HAP-1 (cell line): ENCODE measurements around the gene TCF3.
"Not testable (repeated sequence)": the region's sequence is repeated elsewhere in the genome, so short reads cannot be mapped to it uniquely, and the experiment has no call there.

Experiments
- DNase-seq, 2 experiments: peaks; one replicate each; pipeline ENCODE4 v3.0.0-alpha.2; 2016 to 2020; ENCODE audit warnings: low spot score in 2 of 2
- H3K27me3 ChIP-seq: fragments of 250-450 bp; sonication (Bioruptor Pico); 2 replicates; pipeline ENCODE4 v1.5.1; 2020; ENCODE audit warnings: low read depth, mild to moderate bottlenecking, moderate library complexity
- H3K36me3 ChIP-seq: fragments of 250-450 bp; sonication (Bioruptor Pico); replicated peaks from 2 replicates; pipeline ENCODE4 v1.5.1; 2020; ENCODE audit warnings: mild to moderate bottlenecking
- H3K4me1 ChIP-seq: fragments of 250-450 bp; sonication (Bioruptor Pico); 2 replicates; pipeline ENCODE4 v1.5.1; 2020; ENCODE audit warnings: mild to moderate bottlenecking
- H3K4me3 ChIP-seq: fragments of 250-450 bp; sonication (Bioruptor Pico); 2 replicates; pipeline ENCODE4 v1.5.1; 2020; ENCODE audit warnings: mild to moderate bottlenecking, moderate library complexity
- H3K9me3 ChIP-seq: fragments of 250-450 bp; sonication (Bioruptor Pico); 2 replicates; pipeline ENCODE4 v1.5.1; 2020; ENCODE audit warnings: mild to moderate bottlenecking, moderate library complexity
- in situ Hi-C: fragments of 300-500 bp; cut with MboI; formaldehyde crosslinking; loops from 3 replicates; pipeline ENCODE4 v1.14.3; 2020; ENCODE audit warnings: low sequenced_read_pairs, inconsistent platforms, mixed read lengths

The TCF3 gene

GRCh38 chr19:1680976-1681375 lies 28.6 kb upstream of the TCF3 start:
- peaks cover 2% of the 10 kb centered on the region for H3K4me1 ChIP-seq
- no peak for DNase-seq
- in situ Hi-C loops: no loop called here
- no peak overlapping the region for H3K4me3 ChIP-seq
- H3K27me3 ChIP-seq: peaks cover 19% of the 10 kb centered on the region
- H3K9me3 ChIP-seq: no peaks in the 10 kb centered on the region
- no peaks in the 10 kb centered on the region for H3K36me3 ChIP-seq

GRCh38 chr19:1678073-1678472 lies 25.7 kb upstream of the TCF3 start:
- peaks cover 6% of the 10 kb centered on the region; the same call in 1 of the 2 replicates for H3K27me3 ChIP-seq
- in situ Hi-C loops: loop anchor here (10.0 kb wide), 1 partner anchor 87 kb away; no protein-coding TSS in a partner anchor

GRCh38 chr19:1676351-1677266 lies 24.2 kb upstream of the TCF3 start:
- peaks cover 8% of the 10 kb centered on the region for H3K4me1 ChIP-seq

More at GRCh38 chr19:1678073-1678472, 25.7 kb upstream of the TCF3 start:
- Histone ChIP-seq H3K4me1 (peaks cover 2% of the 10 kb centered on the region), H3K4me3 (no peak overlapping the region), H3K9me3 (no peaks in the 10 kb centered on the region), H3K36me3 (no peaks in the 10 kb centered on the region)
- DNase-seq: no peak

GRCh38 chr19:1675633-1676350 lies 23.4 kb upstream of the TCF3 start:
- Histone ChIP-seq H3K9me3 (no peaks in the 10 kb centered on the region), H3K4me3 (peak overlapping the region; percentile 27), H3K4me1 (peaks cover 8% of the 10 kb centered on the region), H3K27me3 (peaks cover 10% of the 10 kb centered on the region; the same call in 1 of the 2 replicates), H3K36me3 (no peaks in the 10 kb centered on the region)
- peak; percentile 49 to 58 for DNase-seq
- in situ Hi-C loops: loop anchor here (10.0 kb wide), 1 partner anchor 89 kb away; no protein-coding TSS in a partner anchor

More at GRCh38 chr19:1676351-1677266, 24.2 kb upstream of the TCF3 start:
- DNase-seq: no peak
- H3K36me3 ChIP-seq: no peaks in the 10 kb centered on the region
- no peaks in the 10 kb centered on the region for H3K9me3 ChIP-seq
- peak overlapping the region; percentile 27 for H3K4me3 ChIP-seq
- peaks cover 6% of the 10 kb centered on the region; the same call in 1 of the 2 replicates for H3K27me3 ChIP-seq
- in situ Hi-C loops: loop anchor here (10.0 kb wide), 1 partner anchor 88 kb away; no protein-coding TSS in a partner anchor

- Histone ChIP-seq H3K4me1 (peaks cover 8% of the 10 kb centered on the region), H3K9me3 (no peaks in the 10 kb centered on the region), H3K36me3 (no peaks in the 10 kb centered on the region), H3K4me3 (no peak overlapping the region), H3K27me3 (peaks cover 14% of the 10 kb centered on the region)
- DNase-seq: no peak
- in situ Hi-C loops: loop anchor here (10.0 kb wide), 1 partner anchor 91 kb away; no protein-coding TSS in a partner anchor
These were observed 21.9 kb upstream of the TCF3 start for GRCh38 chr19:1674293-1674679.

- DNase-seq: no peak
- H3K9me3 ChIP-seq: no peaks in the 10 kb centered on the region
- H3K36me3 ChIP-seq: no peaks in the 10 kb centered on the region
- no peak overlapping the region for H3K4me3 ChIP-seq
- H3K27me3 ChIP-seq: peaks cover 19% of the 10 kb centered on the region
- in situ Hi-C loops: loop anchor here (10.0 kb wide), 1 partner anchor 91 kb away; no protein-coding TSS in a partner anchor
- H3K4me1 ChIP-seq: peaks cover 12% of the 10 kb centered on the region
These were observed 21.4 kb upstream of the TCF3 start for GRCh38 chr19:1673645-1674292.

GRCh38 chr19:1672769-1673644 lies 20.6 kb upstream of the TCF3 start:
- in situ Hi-C loops: loop anchor here (10.0 kb wide), 1 partner anchor 92 kb away; no protein-coding TSS in a partner anchor
- H3K27me3 ChIP-seq: peaks cover 26% of the 10 kb centered on the region
- no peak for DNase-seq

GRCh38 chr19:1672038-1672768 lies 19.8 kb upstream of the TCF3 start:
- Histone ChIP-seq H3K4me1 (peaks cover 12% of the 10 kb centered on the region), H3K27me3 (peaks cover 23% of the 10 kb centered on the region), H3K36me3 (no peaks in the 10 kb centered on the region), H3K9me3 (no peaks in the 10 kb centered on the region), H3K4me3 (peak overlapping the region; percentile 28)
- in situ Hi-C loops: loop anchor here (10.0 kb wide), 1 partner anchor 93 kb away; no protein-coding TSS in a partner anchor
- peak; percentile 26 to 70 for DNase-seq

More at GRCh38 chr19:1672769-1673644, 20.6 kb upstream of the TCF3 start:
- Histone ChIP-seq H3K9me3 (no peaks in the 10 kb centered on the region), H3K4me3 (no peak overlapping the region), H3K4me1 (peaks cover 12% of the 10 kb centered on the region), H3K36me3 (no peaks in the 10 kb centered on the region)

- H3K27me3 ChIP-seq: peaks cover 23% of the 10 kb centered on the region
- DNase-seq: peak in 1 of 2 experiments; percentile 53
- H3K9me3 ChIP-seq: no peaks in the 10 kb centered on the region
- H3K36me3 ChIP-seq: no peaks in the 10 kb centered on the region
- peaks cover 12% of the 10 kb centered on the region for H3K4me1 ChIP-seq
- H3K4me3 ChIP-seq: peak overlapping the region; percentile 28
- in situ Hi-C loops: loop anchor here (10.0 kb wide), 1 partner anchor 93 kb away; no protein-coding TSS in a partner anchor
These were observed 19.3 kb upstream of the TCF3 start for GRCh38 chr19:1671716-1672037.

GRCh38 chr19:1670747-1671146 lies 18.3 kb upstream of the TCF3 start:
- not testable (repeated sequence) for H3K36me3 ChIP-seq, DNase-seq, H3K9me3 ChIP-seq, H3K4me1 ChIP-seq, H3K4me3 ChIP-seq
- peaks cover 23% of the 10 kb centered on the region for H3K27me3 ChIP-seq
- in situ Hi-C loops: loop anchor here (10.0 kb wide), 1 partner anchor 94 kb away; no protein-coding TSS in a partner anchor

GRCh38 chr19:1668486-1669270 lies 16.3 kb upstream of the TCF3 start:
- in situ Hi-C loops: no loop called here
- Histone ChIP-seq H3K9me3 (no peaks in the 10 kb centered on the region), H3K27me3 (peaks cover 23% of the 10 kb centered on the region), H3K4me1 (peaks cover 10% of the 10 kb centered on the region; the same call in 1 of the 2 replicates), H3K4me3 (no peak overlapping the region), H3K36me3 (no peaks in the 10 kb centered on the region)
- no peak for DNase-seq
